ENCODE data around the gene PMP22.
A peak's percentile ranks its signal among the peaks of the same experiment; 100 is the strongest.

PMP22 gene

GRCh38 chr17:15273141-15273793, 8.1 kb upstream of the PMP22 start:
- DNase-seq = no peak

DNA sequence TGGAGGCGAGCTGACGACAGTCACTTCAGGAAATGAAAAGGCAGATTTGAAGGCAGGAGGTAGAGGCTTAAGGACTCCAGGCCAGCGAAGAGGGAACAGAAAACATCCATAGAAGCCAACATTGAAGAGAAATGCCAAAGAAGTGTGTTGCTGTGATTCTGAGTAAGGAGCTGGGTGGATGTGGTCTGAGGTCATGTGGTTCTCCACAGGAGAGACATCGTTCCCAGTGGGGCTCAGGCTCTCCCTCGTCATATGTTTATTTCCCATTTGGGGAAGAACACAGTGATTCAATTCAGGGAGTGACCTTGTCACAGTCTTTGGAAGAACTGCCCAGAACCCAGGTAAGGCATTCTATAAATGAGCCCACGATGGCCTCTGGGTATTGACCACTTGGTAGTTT, 6.6 kb upstream of the PMP22 start:
- no peak for DNase-seq

DNA sequence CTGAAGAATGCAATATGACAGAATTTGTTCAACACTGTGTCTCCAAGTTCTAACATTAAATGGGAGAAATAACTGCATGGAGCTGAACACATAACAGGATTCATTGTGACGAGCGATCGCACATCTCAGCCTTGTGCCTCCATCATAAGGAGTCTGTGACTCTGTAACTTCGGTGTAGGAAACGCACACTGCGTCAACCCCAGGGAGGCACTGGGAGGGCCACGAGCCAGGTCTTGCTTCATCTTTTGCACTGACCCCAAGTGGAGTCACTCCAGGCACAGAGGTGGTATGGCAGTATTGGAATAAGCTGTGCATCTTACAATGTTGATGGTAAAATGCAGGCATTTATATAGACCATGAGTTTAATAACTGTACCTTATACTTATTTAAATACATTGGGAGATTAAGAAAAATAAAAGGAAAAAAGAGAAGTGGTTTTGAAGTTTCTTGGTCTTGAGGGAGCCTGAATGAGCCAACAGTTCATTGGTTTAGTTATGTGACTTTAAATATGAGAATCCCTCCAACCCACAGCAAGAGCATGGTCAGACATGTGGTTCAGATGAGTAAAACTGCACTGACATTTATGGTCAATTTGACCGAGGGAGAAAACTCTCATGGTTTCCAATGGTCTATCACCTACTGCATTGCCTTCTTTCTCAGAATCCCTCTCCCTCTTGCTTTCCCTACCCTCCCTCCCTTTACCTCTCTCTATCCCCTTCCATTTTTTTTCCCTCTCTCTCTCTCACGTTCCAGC, 5.7 kb upstream of the PMP22 start:
- DNase-seq = no peak

- DNase-seq = no peak
Observed at GRCh38 chr17:15269780-15270089, 4.6 kb upstream of the PMP22 start.

DNA sequence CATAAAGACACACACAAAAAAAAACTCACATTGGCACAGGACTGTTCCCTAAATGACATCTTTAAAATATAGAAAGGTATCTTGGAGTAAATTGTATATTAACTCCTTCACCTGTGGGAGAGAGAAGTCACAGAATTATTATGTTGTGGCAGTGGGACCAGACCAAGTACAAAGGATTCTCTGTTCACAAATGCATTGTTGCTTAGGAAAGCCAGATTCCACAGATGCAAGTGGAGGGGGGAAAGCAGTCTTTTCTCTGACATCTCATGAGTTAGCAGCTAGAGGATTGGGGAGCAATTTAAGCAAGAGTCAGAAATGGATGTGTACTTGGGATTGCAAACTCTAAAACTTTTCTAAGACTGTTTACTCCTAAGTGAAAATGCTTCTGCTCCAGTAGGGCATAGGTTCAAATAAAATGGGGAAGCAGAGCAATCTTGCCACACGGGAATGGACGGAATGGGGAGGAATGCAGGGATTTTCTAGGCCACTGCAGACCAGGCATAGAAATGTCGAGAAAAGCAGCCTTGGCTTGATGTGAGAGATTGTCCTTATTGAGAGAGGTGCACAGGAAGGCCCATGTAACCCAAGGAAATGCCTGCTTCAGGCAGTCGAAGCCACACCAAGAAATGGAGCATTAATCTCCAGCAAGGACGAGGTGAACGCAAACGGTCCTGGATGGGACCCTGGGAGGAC, 4.1 kb upstream of the PMP22 start:
- DNase-seq = no peak

GRCh38 chr17:15268461-15268860, 3.3 kb upstream of the PMP22 start:
- no peak for DNase-seq

DNA sequence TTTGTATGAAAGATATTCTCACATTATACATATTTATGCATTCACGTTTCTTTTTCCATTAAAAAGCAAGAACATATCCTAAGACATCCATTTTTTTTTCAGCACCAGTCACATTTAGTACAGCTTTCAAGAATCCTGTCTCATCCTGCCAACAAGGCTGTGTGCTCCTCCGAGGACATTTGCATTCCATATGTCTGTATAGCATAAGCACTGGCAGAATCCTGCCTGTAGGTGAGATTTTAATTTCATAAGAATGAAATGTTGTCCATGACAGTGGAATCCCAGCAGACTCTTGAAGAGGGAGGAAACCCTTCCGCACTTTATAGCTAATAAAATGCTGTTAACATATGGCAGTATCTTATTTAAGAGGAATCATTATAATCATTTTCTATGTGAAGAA, 2.9 kb upstream of the PMP22 start:
- no peak for DNase-seq

DNA sequence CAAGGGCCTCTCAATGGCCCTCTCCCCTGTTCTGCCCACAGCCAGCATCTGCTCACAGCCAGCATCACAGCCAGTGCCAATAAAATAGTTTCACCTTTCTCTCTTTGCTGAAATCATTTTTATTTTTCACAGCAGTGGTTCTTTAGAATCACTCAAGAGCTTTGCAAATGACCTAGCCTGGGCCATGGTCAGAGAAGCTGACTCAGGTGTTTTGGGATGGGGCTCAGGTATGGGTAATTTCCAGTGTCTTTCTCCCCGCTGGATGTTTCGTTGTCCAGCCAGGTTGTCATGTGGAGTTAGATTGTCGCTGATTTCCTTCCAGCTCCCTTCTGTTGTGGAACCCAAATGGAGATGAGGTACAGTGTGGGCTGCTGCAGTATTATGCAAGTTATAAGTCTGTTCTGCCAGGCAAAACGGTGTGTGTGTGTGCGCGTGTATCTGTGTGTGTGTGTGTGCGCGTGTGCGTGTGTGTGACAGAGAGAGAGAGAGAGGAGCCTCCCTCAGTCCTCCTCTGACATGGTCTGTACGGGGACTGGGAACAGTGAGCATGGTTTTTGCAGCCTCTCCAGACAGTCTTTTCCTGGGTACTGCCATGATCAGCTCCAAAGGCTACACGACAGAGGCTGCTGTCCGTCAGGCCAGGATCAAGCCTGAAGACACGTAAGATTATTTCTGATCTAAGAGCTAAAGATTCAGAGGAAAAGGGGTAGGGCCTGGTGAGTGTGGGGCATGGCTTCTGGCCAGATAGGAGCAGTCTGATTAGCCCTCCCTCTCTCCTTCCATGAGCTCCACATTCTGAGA, 1.4 kb upstream of the PMP22 start:
- no peak for DNase-seq

GRCh38 chr17:15264542-15264941, 584 bp downstream of the PMP22 start:
- no peak for DNase-seq

DNA sequence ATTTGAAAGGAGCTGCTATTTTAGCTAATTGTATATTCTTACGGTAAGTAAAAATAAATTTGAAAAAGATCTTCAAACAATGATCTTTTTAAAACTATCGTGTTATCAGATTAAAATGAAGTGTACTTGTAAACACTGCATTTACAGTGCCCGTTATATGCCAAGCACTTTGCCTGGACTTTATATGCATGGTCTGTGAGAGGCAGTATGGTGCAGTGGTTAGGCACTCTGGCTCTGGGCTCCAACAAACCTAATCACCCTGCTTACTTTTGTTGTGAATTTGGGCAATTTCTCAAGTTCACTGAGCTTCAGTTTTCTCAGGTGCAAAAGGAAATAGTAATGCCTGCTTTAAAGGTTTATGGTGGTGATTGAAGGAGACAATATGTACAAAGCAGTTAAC, 1.4 kb downstream of the PMP22 start:
- DNase-seq = no peak

- no peak for DNase-seq
Observed at GRCh38 chr17:15263206-15263579, 1.9 kb downstream of the PMP22 start.

DNA sequence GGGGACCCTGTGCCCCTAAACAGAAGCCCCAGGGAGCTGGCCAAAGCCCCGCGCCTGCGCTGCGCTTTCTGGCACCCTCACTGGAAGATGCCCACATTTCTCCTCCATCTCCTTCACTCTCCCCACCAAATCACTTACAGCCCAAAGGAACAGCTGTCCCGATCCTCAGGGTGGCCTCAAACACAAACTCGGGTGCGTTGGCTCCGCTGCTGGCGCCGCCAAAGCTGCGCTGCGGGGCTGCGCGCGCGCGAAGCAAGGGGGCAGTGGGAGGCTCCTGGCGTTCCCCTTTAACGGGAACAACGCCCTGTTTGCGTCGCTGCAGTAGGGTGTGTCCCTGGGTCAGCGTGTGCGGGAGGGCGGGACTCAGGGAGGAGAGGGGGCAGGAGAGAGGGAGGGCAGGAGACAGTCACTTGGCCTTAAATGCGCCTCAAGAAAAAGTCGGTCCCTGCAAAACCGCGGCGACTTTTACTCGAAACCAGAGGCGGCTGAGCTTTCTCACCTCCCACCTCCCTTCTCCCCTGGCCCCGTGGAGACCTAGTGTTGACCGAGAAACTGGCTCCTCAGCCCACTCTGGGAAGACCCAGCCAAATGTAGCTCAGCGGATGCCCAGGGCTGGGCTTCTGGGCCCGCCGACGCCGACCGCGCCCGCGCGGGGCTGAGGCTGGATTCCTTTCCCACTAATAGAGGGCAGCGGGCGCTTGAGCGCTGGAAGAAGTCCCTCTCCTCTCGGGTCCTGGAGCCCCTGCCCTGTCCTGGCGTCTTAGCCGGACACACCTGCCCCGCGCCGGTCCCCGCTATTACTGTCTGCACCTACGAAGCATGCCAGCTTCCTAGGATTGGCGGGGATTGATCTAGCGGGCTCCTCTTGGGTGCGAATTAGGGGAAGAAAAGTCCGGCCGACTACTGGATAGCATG, 2.6 kb downstream of the PMP22 start:
- no peak for DNase-seq

DNA sequence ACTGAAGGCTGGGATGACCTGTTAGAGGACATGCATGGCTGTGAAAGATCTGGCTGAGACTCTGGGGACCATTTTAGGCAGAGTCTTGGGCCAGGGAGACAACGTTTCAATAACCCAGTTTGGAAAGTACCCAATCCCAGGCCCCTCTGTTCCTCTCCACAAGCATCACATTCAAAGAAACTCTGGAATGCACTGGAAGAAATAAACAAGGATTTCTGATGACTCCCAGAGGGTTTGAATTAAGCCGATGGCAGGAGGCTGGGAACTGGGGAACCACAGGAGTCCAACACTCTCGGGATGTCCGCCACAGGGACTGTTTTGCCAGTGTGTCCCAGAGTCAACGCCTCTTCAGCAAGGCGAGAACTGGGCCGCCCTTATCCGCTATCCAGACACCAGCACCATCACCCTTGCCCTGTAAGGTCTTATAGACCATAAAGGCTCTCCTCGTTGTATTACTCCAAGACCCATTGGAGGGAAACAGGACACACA, 3.3 kb downstream of the PMP22 start:
- no peak for DNase-seq

DNA sequence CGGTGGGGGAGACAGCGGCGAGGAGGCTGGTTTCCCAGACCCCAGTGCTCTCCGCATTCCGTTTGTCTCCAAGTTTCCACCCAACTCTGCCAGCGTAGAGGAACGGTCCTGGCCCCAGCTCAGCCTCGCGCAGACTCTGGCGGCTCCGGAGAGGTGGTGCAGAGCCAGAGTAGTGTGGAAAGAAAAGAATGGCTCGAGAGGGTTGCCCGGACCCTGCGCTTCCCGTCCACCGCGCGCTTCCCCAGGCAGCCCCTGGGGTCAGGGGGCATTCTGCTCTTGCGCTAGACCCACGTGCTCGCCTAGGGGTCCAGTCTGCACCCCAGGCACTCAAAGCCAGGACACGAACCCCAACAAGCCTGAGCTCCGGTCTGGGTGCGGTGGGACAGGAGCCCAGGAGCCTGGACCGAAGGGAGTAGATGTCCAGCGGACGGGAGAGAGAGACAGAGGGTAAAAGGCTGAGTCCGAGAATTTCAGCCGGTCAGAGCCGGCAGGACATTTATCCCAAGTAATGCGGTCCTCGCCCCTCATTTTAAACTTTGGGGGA, 3.8 kb downstream of the PMP22 start:
- DNase-seq = no peak

DNA sequence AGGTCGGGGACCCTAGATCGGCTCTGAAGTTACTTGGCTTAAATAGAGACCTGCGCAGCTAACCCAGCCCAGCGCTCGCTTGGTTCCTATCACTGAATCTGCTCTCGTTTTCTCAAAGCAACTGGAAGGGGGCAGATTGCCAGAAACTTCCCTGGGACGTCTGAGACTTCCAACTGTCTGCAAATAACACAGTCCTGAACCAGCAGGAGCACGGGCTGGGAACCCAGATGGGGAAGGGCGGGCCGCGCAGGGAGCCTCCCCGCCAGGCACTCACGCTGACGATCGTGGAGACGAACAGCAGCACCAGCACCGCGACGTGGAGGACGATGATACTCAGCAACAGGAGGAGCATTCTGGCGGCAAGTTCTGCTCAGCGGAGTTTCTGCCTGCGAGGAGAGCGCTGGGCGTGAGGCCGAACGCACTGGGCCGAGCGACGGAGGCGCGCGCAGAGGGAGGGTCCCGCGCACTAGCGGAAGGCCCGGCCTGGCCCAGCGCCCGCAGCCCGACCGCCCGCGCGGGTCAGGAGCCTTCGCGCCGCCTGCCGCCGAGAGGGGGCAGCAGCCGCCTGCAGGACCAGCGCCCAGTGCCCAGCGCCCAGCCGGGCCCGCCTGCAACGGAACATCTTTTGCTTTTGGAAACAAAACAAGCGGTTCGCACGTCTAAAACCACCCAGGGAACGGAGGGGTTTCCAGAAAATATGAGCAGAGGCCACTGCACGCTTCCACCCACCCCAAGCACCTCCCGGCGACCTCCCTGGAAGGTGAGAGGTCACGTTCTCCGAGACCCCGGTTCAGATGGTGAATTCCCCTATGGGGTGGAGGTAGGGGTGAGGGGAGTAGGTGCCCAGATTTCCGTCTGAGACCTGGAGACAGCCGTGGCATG, 4.5 kb downstream of the PMP22 start:
- DNase-seq = peak in 3 of 5 experiments; percentile 14 to 54 (median 17)

DNA sequence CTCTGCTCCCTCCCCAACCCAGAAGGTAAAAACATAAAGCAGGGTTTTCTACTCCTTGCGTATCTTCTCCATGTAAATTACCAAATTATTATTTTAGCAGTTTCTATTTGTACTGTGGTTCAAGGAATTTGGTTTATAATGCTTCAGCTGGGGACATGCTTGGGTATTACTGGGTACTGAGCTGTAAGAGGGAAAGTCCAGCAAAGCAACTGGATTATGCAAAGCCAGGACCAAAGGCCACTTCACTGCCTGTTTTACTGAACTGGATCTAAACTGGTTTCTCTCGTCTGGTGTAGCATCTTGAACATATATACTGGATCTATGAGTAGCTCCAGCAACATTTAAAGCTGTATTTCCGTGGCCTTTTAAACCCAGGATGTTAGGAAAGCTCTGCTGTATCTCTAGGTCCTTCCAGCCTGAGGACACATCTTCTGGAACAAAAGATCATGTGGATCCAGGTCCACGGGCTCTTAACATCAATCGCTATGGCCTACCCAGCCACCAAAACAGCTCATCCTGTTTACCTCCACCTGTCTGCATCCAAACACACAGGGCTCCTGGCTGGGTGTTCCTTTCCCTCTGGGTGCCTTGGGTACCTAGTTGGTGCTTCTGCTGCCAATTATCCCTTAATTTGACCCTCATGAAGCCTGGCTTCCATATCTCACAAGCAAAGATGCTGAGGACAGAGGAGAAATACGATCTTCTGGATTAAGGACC, 7.2 kb downstream of the PMP22 start:
- DNase-seq = no peak

DNA sequence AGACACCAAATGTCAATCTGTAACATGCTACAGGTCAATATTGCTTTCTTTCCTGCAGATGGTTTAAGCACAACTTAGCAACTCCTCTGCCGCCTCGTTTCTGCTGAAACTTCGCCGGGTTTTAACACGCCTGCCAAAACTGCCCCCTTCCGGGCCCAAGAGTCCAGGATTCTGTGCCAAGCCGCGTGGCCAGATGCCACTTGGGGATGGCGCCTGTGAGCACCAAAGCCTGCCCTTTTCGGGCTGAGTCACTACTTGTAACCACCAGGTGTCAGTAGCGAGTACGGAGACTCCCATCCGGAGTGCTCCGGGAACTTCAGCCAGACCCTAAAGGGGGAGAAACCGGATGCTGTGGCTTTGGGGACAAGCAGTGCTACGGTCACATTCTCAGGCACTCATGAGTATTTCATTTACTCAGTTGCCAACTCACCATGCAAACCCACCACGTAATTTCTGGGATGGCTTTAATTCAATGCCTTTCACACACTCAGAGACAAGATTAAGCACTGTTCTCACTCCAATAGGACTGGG, 7.8 kb downstream of the PMP22 start:
- DNase-seq = peak in 4 of 5 experiments; percentile 14 to 56 (median 30)

- no peak for DNase-seq
Observed at GRCh38 chr17:15256689-15257088, 8.4 kb downstream of the PMP22 start.

GRCh38 chr17:15255713-15256454, 9.2 kb downstream of the PMP22 start:
- no peak for DNase-seq
